NCI-H82 treated with DMSO at 0.1 percent for 48 hours (cell line): ENCODE data around the gene LENG8.

Experiments
- DNase-seq: peaks from one replicate; lab custom pipeline; 2025; ENCODE audit not compliant: unreplicated experiment; lab: John Stamatoyannopoulos, UW

LENG8 gene

DNA sequence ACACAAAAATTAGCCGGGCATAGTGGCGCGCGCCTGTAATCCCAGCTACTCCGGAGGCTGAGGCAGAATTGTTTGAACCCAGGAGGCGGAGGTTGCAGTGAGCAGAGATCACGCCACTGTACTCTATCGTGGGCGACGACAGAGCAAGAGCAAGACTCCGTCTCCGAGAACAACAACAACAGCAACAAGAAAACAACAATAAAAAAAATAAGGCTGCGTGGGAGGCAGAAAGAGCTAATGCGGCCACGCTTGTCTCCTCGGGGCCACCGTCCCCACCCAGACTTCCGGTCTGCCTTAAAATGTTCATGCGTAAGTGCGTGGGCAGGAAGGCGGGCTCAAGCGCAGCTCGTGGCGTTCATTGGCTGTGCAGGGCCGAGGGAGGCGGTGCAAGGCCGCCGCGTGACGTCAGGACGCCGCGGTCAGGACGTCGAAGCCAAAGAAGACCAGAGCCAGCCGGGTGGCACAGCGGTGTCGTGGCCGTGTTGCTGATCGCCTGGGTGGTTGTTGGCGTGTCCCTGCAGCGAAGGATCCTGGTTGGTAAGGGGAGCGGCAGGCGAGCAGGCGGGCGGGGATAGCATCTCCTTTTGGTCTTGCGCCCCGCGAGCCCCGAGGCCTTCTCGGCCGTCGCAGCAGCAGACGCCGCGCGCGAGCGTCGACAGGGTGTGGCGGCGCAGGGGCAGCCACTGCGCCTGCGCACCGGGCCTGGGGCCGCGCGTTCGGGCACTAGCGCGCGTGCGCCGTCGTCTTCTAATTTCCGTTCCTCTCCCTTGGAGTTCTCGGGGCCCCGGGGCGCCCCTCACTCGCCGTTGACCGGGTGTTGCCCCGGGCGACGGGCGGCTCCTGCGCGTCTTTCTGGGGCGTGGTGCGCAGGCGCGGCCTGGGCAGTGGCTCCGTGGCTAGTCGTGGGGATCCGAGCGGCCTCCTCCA lies at the start of gene LENG8:
TSS of gene LENG8 (plus strand) at position 426 of the 927 bp plus-strand sequence. CDS start 2,146 bp downstream, outside the sequence.
- DNase-seq = peak; percentile 88

DNA sequence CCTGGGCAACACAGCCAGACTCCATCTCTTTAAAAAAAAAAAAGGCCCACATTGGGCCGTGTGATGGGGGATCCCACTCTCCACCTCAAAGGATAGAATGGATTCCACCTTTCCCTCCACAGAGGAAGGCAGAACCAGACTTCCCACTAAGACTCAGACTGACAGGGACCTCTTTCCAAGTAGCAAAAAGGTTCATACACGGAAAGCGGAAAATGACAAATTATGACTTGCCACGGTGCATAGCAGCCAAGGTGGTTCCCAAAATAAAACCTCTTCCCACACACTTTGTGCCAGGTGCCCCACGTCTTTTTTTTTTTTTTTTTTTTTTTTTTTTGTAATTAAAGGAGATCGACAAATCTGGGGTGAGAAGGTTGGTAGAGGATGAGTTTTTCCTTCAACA lies 48.1 kb upstream of the LENG8 start:
- DNase-seq = no peak

DNA sequence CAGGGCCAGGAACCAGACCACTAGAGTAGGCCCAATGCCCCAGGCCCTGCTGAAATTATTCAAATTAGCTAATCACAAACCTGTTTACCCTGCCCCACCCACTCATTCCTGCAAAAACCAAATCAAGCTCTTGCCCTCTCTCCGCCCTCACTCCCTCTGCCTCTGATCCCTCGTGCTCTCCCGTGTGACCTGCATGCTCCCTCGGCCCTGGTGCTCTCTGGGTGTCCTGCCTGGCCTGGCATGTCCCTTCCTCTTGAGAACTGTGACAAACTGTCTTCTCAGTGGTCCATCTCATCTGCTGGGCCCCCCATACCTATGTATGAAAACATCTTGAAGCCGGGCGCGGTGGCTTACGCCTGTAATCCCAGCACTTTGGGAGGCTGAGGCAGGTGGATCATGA lies 45.9 kb upstream of the LENG8 start:
- no peak for DNase-seq

DNA sequence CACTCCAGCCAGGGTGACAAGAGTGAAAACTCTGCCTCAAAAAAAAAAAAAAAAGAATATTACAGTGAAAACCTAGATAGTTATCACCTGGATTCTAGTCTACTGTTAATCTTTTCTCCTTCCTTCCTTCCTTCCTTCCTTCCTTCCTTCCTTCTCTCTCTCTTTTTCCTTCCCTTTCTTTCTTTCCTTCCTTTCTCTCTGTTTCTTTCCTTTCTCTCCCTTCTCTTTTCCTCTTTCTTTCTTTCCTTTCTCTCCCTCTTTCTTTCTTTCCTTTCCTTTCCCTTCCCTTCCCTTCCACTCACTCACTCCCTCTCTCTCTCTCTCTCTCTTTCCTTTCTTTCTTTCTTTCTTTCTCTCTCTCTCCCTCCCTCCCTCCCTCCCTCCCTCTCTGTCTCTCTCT lies 43.4 kb upstream of the LENG8 start:
- DNase-seq = no peak

DNA sequence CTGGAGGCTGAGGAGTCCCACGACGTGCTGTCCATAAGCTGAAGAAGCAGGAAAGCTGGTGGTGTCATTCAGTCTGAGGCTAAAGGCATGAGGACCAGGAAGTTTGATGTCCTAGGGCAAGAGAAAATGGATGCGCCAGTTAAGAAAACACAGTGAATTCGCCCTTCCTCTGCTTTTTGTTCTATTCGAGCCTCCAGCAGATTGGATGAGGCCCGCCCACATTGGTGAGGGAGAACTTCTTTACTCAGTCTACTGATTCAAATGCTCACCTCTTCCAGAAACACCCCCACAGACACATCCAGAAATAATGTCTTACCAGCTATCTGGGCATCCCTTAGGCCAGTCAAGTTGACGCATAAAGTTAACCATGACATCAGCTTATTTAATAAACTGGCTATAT lies 41.2 kb upstream of the LENG8 start:
- no peak for DNase-seq

DNA sequence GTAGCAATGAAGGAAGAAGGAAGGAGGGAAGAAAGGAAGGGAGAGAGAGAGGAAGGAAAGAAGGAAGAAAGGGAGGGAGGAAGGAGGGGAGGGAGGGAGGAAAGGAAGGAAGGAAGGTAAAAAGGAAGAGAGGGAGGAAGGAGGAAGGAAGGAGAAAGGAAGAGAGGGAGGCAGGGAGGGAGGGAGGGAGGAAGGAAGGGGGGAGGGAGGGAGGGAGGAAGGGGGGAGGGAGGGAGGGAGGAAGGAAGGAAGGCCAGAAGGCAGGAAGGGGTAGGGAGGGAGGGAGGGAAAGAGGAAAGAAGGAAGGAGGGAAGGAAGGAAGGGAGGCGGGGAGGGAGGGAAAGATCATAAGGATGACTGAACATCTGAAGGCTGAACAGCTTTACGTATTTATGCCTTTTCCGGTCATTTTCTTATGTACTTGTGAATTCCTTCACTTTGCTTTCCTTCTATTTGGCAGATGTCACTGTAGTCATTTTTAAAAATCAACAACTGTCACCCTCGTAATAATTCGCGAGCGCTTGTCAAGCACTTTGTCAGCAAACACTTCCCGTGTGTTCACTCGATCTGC lies 40.5 kb upstream of the LENG8 start:
- DNase-seq = no peak

DNA sequence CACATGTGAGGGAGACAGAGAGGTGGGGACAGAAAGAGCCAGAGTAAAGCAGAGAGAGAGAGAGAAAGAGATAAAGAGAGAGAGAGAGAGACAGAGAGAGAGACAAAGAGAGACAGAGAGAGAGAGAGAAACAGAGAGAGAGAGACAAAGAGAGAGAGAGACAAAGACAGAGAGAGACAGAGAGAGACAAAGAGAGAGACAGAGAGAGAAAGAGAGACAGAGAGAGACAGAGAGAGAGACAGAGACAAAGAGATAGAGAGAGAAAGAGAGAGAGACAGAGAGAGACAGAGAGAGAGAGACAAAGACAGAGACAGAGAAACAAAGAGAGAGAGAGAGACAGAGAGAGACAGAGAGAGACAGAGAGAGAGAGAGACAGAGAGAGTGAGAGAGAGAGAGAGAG lies 38.0 kb upstream of the LENG8 start:
- no peak for DNase-seq

DNA sequence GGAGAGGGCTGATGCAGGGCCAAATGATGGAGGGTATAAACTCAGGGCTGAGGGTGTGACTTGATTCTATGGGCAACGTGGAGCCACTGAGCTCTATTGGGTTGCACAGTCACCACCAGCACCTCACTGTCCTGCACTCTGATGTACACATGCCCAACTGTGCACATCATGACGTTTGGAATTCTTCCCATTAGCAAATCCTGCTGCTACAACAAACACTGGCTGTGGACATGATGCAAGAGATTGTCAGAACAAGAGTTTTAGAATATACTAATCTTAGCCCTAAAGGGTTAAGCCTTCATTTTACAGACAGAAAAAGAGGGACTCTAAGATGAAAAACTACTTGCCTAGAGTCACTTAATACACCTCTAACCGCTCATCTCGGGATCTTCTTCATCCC lies 36.1 kb upstream of the LENG8 start:
- no peak for DNase-seq

DNA sequence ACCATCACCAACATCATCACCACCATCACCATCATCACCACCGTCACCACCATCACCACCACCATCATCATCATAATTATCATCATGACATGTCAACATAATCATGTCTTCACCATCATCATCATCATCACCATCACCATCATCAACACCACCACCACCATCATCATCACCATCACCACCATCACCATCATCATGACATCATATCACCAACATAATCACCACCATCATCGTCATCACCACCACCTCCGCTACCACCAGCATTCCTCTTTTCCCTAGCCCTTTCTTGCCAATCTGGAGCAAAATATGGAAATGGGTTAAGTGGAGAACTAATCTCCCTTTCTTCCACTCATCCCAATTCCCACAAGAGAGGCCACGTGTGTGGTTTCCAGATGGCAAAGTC lies 34.8 kb upstream of the LENG8 start:
- no peak for DNase-seq

DNA sequence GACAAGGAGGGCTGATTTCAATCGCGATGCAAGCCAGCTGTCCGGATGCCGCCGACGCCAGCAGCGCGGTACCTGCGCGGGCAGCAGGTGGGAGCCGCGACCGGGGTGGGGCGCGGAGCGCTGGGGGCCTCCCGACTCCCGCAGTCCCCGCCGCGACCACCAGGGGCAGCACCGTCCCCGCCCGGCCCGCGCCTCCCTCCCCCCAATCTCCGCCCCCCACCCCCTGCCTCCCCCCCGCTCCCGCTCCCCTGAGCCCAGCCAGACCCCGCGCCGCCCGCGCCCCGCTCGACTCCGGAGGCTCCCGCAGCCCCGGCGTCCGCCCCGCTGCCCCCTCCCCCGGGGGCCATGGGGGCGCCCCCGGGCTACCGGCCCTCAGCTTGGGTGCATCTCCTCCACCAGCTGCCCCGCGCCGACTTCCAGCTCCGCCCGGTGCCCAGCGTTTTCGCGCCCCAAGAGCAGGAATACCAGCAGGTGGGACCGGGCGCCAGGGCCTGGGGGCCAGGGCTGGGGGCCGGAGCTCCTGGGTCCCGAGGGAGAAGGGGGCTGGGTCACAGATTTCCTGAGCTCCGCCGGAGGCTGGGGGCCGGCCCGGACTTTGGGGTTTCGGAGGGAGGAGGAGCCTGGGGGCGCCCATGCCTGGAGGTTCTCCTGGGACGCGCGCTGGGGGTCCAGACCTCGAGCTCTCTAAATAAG lies 33.6 kb upstream of the LENG8 start, which contains the start of gene TTYH1:
TSS of gene TTYH1 (plus strand) at position 257 of the 693 bp plus-strand sequence. CDS start at position 346, 89 bp downstream.
- DNase-seq = no peak

DNA sequence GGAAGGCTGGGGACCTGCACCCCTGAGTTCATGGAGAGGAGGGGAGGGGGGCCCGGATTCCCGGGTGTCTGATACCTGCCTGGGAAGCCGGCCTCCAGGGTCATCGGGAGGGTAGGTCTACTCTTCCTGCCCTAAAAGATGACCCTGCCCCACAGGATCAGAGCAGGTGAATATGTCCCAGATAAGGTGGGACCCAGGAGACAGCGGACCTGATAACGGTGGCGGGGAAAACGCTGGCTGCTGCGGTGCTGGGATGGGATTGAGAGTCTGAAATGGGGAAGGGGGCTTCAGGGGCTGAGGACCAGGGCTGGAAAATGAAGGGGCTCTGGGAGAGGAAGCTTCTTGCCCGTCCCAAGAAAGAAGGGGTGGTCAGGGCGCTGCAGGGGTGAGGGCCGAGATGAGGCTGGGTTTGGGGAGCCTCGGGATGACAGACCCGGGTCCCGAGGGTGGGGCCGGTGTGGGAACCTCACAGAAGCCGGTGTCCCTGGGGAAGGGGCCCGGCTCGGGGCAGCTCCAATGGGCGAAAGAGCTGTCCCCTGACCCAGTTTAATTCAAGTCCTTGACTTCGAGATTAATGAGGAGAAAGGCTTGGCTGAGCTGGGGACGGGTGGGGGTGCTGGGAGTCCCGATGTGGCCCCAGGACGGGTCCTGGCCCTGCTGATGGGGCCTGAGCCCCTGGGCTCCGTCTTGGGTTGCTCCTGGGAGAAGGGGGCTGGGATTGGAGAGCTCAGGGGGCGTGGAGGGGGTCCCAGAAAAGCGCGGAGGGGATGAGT lies 32.9 kb upstream of the LENG8 start:
- DNase-seq = no peak

DNA sequence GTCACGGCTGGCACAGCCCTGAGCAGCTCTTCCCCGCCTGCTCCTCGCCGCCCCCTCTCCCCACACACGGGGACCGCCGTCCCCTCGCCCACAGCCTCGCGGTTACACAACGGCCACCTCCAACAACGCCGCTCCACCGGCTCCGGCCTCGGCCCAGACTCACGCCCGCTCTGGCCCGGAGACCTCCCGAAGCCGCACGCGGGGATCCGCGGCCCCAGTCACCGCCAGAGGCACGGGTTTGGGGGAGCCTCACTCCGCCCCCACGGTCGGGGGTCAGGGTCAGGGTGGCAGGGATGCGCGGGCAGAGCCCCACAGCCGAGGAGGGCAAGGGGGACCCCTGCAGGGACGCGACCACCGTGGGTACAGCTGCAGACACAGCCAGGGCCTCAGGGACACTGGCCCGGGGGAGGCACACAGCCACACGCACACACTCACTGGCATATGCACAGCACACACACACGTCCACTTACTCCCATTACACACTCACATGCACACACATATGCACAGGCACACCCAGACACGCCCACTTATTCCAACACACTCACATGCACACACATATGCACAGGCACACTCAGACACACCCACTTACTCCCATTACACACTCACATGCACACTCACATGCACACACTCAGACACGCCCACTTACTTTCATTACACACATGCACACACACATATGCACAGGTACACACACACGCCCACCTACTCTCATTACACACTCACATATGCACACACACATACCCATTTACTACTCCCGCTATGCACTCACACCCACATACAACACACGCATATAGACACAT lies 32.1 kb upstream of the LENG8 start:
- no peak for DNase-seq

DNA sequence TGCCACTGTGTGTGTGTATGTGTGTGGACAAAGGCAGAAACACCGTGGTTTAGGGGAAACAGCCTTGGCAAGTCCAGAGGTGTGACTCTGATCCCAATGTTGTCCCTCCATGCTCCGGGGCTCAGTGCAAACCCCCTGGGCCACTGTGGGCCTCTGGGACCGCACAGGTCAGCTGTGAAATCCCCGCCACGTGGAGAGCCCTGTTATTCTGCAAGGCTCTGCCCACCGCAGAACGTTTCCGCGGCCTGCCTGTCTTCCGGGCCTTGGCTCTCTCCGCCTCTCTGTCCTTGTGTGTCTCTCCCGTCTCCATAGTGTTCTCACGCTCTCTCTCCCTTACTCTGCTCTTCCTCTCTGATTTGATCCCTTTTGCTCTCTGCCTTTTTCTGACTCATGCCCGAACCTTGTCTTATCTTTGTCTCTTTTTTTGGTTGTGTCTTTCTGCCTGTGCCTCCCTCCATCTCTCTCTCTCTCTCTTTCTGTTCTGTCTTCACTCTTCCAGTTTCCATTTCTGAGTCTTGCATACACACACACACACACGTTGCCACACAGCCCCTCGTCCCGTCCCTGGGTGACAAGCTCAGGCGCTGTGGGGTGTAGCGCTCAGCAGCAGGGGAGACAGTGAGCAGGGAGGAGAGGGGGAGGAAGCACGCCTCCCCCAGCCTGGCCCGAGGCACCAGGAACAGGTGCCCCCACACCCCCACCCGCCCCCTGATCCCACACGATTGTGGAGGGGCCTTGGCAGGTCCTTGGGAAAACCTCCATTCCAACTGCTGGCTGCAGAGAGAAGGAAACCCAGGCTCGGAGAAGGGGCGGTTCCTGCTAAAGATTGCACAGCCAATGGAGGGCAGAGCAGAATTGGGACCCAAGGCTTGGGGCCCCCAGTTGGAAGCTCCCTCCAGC lies 30.7 kb upstream of the LENG8 start:
- DNase-seq = no peak

DNA sequence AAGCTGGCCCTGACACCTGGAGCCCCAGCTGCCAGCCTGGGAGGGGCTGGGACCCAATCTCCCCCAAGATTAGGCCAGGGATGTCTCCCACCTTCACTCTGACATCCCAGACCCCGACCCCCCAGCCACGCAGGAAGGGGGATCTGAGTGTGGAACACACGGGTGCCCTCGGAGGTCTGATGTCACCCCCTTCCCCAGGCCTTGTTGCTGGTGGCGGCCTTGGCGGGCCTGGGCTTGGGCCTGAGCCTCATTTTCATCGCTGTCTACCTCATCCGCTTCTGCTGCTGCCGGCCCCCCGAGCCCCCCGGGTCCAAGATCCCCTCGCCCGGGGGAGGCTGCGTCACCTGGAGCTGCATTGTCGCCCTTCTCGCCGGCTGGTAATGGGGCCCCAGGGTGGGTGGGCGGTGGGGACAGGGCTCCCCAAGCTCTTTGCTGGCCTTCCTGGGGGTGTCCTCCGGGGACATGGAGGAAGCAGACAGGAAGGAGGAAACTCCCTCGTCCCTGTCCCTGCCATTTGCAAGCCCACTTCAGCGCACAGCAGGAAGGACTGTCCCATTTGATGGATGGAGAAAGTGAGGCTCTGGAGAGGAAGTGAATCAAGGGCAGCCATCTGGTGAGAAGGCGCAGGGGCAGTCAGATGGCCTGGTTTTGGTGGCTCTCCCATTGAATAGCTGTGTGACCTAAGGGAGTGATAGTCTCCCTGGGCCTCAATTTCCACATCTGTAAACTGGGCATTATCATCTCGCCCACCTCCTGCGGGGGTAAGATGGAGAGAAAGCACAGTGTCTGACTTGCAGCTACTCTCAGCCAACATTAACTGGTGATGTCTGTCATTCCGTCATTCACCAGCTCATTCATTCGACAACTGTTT lies 29.8 kb upstream of the LENG8 start:
- DNase-seq = no peak

DNA sequence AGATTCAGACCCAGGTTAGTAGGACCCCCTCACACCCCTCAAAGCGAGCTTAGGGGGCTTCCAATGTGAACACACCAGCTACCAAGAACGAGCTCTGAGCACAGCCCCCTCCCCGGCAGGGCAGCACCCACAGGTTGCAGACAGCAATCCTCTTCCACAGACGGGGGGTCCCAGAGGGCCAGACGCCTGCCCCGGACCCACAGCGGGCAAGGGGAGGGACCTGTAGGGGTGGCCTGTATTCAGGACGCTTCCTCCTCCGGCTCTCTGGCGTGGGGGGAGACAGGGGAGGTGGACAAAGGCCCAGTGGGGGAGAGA lies 29.0 kb upstream of the LENG8 start:
- DNase-seq = no peak

DNA sequence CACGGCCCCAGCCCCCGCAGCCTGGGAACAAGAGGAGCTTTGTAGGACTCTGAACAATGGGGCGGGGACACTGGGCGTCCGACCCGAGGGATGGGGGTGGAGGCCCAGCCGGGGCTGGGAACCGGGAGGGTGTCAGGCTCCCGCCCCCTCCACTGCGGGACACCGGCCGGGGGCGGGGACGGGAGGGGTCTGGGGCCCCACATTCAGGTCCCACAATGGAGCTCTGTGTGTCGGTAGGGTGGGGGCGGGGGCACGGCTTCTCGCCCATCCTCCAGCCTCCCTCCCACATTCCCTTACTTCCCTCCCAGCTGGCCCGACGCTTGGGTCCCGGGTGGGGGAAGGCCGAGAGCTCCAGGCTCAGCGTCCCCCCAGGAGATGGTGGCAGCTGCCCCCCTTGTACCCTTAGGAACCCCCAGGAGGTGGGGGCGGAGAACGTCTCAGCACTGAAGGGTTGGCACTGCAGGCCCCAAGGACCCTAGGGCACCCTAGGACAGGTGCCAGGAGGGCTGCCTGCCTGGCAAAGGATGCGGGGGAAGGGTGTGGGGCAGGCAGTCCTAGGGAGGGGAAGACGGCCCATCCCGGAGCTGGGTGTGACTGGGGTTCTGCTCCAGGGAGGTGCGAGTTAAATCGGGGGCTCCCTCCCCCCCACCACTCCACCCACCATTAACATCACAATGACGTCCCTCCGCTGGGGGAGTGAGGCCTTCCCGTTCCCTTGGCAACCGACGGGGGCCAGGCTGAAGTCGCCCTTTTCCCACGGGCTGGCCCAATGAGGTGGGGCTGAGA lies 28.4 kb upstream of the LENG8 start:
- no peak for DNase-seq

DNA sequence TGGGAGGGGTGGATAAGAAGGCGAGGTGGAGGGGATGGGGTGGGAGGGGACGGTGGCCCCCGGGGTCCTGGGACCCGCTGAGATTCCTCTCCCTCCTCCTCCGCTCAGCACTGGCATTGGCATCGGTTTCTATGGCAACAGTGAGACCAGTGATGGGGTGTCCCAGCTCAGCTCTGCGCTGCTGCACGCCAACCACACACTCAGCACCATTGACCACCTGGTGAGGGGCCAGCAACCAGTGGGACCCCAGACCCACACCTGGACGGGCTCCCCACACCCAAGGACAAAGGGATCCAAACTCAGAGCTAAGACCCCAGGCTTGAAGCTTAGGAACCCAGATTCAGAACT lies 27.9 kb upstream of the LENG8 start:
- DNase-seq = no peak

DNA sequence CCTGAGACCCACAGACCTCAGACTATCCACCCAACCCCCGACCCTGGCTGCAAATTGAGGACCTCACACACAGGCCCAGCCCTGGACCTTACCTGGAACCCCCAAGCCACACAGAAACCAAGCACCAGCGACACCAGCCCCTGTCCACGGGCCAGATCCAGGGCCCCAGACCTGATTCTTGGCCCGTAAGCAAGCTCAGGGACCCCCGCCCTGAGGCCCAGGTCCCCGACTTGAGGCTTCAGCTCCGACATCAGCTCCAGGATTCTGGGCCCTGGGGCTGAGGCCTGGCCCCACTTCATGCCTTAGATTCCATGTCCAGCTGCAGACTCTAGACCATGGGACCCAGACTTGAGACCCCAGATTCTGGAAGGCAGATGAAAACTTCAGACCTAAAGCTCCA lies 27.5 kb upstream of the LENG8 start:
- no peak for DNase-seq
